ENCODE data around the gene SP6. TPM values are rescaled to one million over a fixed set of nuclear protein-coding genes. Genes with fewer than 3 reads are reported as not detected.

SP6 gene
- total RNA-seq, 1 donor from 2014 or later = 2.5 TPM

DNA sequence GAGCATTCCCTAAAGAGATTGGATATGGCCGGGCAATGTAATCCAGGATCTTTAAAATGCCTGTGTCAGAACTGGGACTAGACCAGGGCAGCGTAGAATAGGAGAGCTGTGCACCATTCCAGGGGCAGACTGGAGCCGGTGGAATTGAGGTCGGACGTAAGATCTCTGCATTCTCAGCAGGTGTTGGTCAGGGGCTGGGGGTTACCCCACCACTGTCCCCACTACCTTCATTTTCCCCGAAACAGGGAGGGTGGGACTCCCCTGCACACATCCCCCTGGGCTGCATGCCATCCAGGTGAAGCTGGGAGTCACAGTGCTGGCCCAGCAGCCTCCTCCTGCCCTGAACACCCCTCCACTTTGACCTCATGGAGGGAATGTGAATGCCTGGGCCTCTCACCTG is 47.2 kb downstream of the SP6 start:
- Histone ChIP-seq H3K36me3 (ENCODE audit: control insufficient read depth, insufficient read depth, low read length) (no peaks in the 10 kb centered on the region), H3K4me3 (ENCODE audit: low read depth, low read length) (no peak overlapping the region), H3K27me3 (ENCODE audit: control insufficient read depth, insufficient read depth, low read length) (peaks cover 5% of the 10 kb centered on the region)
- TF ChIP-seq, protein P1, sequence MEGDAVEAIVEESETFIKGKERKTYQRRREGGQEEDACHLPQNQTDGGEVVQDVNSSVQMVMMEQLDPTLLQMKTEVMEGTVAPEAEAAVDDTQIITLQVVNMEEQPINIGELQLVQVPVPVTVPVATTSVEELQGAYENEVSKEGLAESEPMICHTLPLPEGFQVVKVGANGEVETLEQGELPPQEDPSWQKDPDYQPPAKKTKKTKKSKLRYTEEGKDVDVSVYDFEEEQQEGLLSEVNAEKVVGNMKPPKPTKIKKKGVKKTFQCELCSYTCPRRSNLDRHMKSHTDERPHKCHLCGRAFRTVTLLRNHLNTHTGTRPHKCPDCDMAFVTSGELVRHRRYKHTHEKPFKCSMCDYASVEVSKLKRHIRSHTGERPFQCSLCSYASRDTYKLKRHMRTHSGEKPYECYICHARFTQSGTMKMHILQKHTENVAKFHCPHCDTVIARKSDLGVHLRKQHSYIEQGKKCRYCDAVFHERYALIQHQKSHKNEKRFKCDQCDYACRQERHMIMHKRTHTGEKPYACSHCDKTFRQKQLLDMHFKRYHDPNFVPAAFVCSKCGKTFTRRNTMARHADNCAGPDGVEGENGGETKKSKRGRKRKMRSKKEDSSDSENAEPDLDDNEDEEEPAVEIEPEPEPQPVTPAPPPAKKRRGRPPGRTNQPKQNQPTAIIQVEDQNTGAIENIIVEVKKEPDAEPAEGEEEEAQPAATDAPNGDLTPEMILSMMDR (IDR thresholded peaks at IDR 0.05; ENCODE audit: insufficient read depth, low read length, poor library complexity, severe bottlenecking) = no peak
- no peak for DNase-seq (ENCODE audit: low read depth)

- DNase-seq (ENCODE audit: low read depth) = no peak
- no peak overlapping the region for H3K4me3 ChIP-seq (ENCODE audit: low read depth, low read length)
Measured at GRCh38 chr17:47803201-47803600, 47.8 kb downstream of the SP6 start.

GRCh38 chr17:47802341-47803022 is 48.5 kb downstream of the SP6 start:
- TF ChIP-seq, protein P1 (IDR thresholded peaks at IDR 0.05; ENCODE audit: insufficient read depth, low read length, poor library complexity, severe bottlenecking) = peak; percentile 72
- H3K27me3 ChIP-seq (ENCODE audit: control insufficient read depth, insufficient read depth, low read length) = peaks cover 5% of the 10 kb centered on the region
- no peak overlapping the region for H3K4me3 ChIP-seq (ENCODE audit: low read depth, low read length)
- no peaks in the 10 kb centered on the region for H3K36me3 ChIP-seq (ENCODE audit: control insufficient read depth, insufficient read depth, low read length)
- no peak for DNase-seq (ENCODE audit: low read depth)

More at GRCh38 chr17:47803201-47803600, 47.8 kb downstream of the SP6 start:
- TF ChIP-seq, protein P1 (IDR thresholded peaks at IDR 0.05; ENCODE audit: insufficient read depth, low read length, poor library complexity, severe bottlenecking) = no peak
- peaks cover 5% of the 10 kb centered on the region for H3K27me3 ChIP-seq (ENCODE audit: control insufficient read depth, insufficient read depth, low read length)
- no peaks in the 10 kb centered on the region for H3K36me3 ChIP-seq (ENCODE audit: control insufficient read depth, insufficient read depth, low read length)

DNA sequence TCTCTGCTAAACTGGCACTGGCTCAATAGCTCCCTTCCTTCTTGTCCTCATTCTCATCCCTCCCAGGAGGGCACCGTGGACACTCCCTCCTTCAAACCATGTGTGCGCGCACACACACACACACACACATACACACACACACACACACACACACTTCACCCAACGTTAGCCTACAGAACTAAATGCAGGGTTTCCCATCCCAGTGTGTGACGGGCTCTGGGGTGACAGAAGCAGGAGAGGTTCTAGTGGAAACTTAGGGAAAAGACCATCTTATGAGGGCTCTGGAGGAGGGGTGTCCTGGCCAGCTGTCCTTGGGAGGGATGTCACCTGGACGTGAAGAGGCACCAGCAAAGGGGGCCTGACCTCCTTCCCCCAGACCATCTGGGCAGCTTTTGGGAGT is 49.1 kb downstream of the SP6 start:
- no peak overlapping the region for H3K4me3 ChIP-seq (ENCODE audit: low read depth, low read length)
- TF ChIP-seq, protein P1 (IDR thresholded peaks at IDR 0.05; ENCODE audit: insufficient read depth, low read length, poor library complexity, severe bottlenecking) = no peak
- H3K36me3 ChIP-seq (ENCODE audit: control insufficient read depth, insufficient read depth, low read length) = no peaks in the 10 kb centered on the region
- DNase-seq (ENCODE audit: low read depth) = no peak
- H3K27me3 ChIP-seq (ENCODE audit: control insufficient read depth, insufficient read depth, low read length) = peaks cover 5% of the 10 kb centered on the region

DNA sequence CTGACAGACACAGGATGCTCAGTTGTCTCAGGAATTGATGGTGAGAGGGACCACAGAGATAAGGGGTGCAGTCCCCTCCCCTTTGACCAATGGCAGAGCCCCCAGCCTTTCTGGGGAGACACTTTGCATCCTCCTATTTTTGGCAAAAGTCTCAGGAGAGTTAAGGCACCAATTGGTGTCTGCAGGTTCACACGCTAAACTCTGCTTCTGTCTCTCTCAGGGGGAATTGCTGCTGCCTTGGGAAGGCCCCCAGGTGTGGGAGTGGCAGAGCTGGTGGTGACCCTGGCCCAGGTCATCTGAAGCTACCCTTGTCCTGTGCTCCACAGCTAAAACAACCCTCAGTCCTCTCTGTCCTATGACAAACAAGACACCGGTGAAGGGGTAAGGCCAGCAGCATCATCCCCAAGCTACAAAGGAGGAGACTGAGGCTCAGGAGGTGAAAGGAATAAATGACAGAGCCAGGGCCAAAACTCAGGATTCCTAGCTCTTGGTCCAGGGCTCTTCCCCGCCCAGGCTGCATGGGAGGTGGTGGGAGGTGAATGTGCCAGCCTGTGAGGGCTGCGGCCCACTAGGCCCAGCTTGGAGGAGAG is 49.7 kb downstream of the SP6 start:
- TF ChIP-seq, protein P1 (IDR thresholded peaks at IDR 0.05; ENCODE audit: insufficient read depth, low read length, poor library complexity, severe bottlenecking) = no peak
- Histone ChIP-seq H3K4me3 (ENCODE audit: low read depth, low read length) (no peak overlapping the region), H3K27me3 (ENCODE audit: control insufficient read depth, insufficient read depth, low read length) (peaks cover 5% of the 10 kb centered on the region), H3K36me3 (ENCODE audit: control insufficient read depth, insufficient read depth, low read length) (no peaks in the 10 kb centered on the region)
- DNase-seq (ENCODE audit: low read depth) = no peak
